H1 (cell line): ENCODE data around the gene KMT5B.

Source experiments
- CHD1 ChIP-seq: IDR thresholded peaks from 2 replicates; pipeline ENCODE4 v1.6.1; 2012; ENCODE audit warnings: low read depth, low read length, improper control_type of control experiment
- EGR1 ChIP-seq: IDR thresholded peaks from 2 replicates; pipeline ENCODE4 v1.6.1; 2011; ENCODE audit warnings: low read depth, low read length, borderline replicate concordance
- HDAC2 ChIP-seq, 2 experiments: fragments of 300-600 bp in 1 of 2; sonication (generic) in 1 of 2; IDR thresholded peaks; 2 replicates each; pipeline ENCODE4 v1.6.1; 2011 to 2012; ENCODE audit warnings: low read depth in 2 of 2, low read length in 2 of 2, mild to moderate bottlenecking in 2 of 2, moderate library complexity in 2 of 2, borderline replicate concordance in 1 of 2, inconsistent platforms in 1 of 2
- KDM4A ChIP-seq: IDR thresholded peaks from one replicate; pipeline ENCODE4 v1.7.1; 2012; ENCODE audit warnings: low read depth, mild to moderate bottlenecking, moderate library complexity, low read length, inconsistent platforms; ENCODE audit not compliant: severe bottlenecking
- POLR2A ChIP-seq, 2 experiments: IDR thresholded peaks; 1 replicate in 1 of 2; 2 replicates in 1 of 2; pipeline ENCODE4 v1.6.1; 2011; ENCODE audit warnings: low read depth in 2 of 2, low read length in 2 of 2, mild to moderate bottlenecking in 2 of 2; ENCODE audit errors: control extremely low read depth in 1 of 2
- TAF1 ChIP-seq: IDR thresholded peaks from 2 replicates; pipeline ENCODE4 v1.6.1; 2011; ENCODE audit warnings: mild to moderate bottlenecking, low read depth, low read length
- YY1 ChIP-seq: IDR thresholded peaks from 2 replicates; pipeline ENCODE4 v1.6.1; 2011; ENCODE audit warnings: low read depth, mild to moderate bottlenecking, low read length
- ZNF274 ChIP-seq: IDR thresholded peaks from 2 replicates; pipeline ENCODE4 v1.7.0; 2012; ENCODE audit warnings: low read length, borderline replicate concordance; ENCODE audit errors: extremely low read depth
- TF ChIP-seq, protein P1 (sequence below), 3 experiments: IDR thresholded peaks; 1 replicate in 2 of 3; 2 replicates in 1 of 3; pipeline versions ENCODE4 v1.5.1 to v1.6.1; 2011; ENCODE audit warnings: low read length in 3 of 3, mild to moderate bottlenecking in 3 of 3, inconsistent platforms in 2 of 3, low read depth in 1 of 3, moderate library complexity in 1 of 3; ENCODE audit not compliant: insufficient read depth in 1 of 3; ENCODE audit errors: control extremely low read depth in 1 of 3

DNA sequence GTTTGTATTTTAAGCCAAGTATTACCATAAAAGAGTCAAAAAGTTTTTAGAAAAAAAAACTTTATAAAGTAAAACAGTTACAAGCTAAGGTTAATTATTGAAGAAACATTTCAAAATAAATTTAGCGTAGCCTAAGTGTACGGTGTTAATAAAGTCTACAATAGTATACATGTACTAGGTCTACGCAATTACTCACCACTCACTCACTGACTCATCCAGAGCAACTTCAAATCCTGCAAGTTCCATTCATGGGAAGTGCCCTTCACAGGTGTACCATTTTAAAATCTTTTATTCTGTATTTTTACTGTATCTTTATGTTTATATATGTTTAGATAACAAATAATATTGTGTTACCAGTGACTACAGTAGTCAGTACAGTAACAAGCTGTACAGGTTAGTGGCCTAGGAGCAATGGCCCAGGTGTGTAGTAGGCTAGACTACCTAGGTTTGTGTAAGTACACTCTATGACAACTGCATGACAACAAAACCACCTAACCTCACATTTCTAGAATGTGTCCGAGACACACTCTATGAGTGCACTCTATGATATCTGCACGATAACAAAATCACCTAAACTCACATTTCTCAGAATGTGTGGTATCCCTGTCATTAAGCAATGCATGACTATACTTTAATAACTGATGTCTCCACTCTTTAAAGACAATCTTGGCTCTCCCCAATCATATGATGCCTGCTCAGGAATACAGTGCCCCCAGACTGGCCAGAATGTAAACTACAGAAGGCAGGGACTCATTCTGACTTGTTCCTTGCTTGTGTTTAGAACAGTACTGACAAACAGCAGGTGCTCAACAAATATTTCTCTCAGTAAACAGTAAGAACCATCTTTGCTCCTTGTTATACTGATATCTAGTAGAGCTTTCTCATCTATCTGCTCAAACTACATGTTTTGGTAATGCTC is 21.2 kb downstream of the KMT5B start:
- no peak for TF ChIP-seq POLR2A (IDR thresholded peaks at IDR 0.05; ENCODE audit: control extremely low read depth in 1 of 2, low read depth in 2 of 2, low read length in 2 of 2)
- no peak for TF ChIP-seq YY1
- no peak for TF ChIP-seq CHD1
- no peak for TF ChIP-seq ZNF274
- TF ChIP-seq, protein P1, sequence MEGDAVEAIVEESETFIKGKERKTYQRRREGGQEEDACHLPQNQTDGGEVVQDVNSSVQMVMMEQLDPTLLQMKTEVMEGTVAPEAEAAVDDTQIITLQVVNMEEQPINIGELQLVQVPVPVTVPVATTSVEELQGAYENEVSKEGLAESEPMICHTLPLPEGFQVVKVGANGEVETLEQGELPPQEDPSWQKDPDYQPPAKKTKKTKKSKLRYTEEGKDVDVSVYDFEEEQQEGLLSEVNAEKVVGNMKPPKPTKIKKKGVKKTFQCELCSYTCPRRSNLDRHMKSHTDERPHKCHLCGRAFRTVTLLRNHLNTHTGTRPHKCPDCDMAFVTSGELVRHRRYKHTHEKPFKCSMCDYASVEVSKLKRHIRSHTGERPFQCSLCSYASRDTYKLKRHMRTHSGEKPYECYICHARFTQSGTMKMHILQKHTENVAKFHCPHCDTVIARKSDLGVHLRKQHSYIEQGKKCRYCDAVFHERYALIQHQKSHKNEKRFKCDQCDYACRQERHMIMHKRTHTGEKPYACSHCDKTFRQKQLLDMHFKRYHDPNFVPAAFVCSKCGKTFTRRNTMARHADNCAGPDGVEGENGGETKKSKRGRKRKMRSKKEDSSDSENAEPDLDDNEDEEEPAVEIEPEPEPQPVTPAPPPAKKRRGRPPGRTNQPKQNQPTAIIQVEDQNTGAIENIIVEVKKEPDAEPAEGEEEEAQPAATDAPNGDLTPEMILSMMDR (IDR thresholded peaks at IDR 0.05; ENCODE audit: control extremely low read depth in 1 of 3, insufficient read depth in 1 of 3, low read depth in 1 of 3, low read length in 3 of 3): no peak
- no peak for TF ChIP-seq TAF1
- TF ChIP-seq EGR1: no peak
- TF ChIP-seq KDM4A: no peak
- TF ChIP-seq HDAC2 (IDR thresholded peaks at IDR 0.05; ENCODE audit: borderline replicate concordance in 1 of 2, low read depth in 2 of 2, low read length in 2 of 2): no peak
